HG02943 (cell line): ENCODE data around the gene ITFG2.

ENCODE experiments used
- ATAC-seq: cut with Tn5 transposase; IDR thresholded peaks from one replicate; pipeline ENCODE4 v1.9.1; 2021; ENCODE audit warnings: mild to moderate bottlenecking, low read depth, moderate library complexity; ENCODE audit not compliant: unreplicated experiment

Gene ITFG2

GRCh38 chr12:2826721-2827515 lies 14.4 kb downstream of the ITFG2 start:
- no peak for ATAC-seq

GRCh38 chr12:2829275-2829674 lies 16.8 kb downstream of the ITFG2 start:
- no peak for ATAC-seq

- ATAC-seq: no peak
Observed at GRCh38 chr12:2832550-2833127, 20.2 kb downstream of the ITFG2 start.

- no peak for ATAC-seq
Observed at GRCh38 chr12:2833327-2833726, 20.9 kb downstream of the ITFG2 start.

- no peak for ATAC-seq
Observed at GRCh38 chr12:2833810-2834209, 21.3 kb downstream of the ITFG2 start.

- no peak for ATAC-seq
Observed at GRCh38 chr12:2834581-2835491, 22.4 kb downstream of the ITFG2 start, which contains the start of gene NRIP2. Gene NRIP2 (minus strand): TSS chr12:2835035. CDS start chr12:2834983, 52 bp downstream.

- ATAC-seq: no peak
Observed at GRCh38 chr12:2835691-2836403, 23.4 kb downstream of the ITFG2 start.

- no peak for ATAC-seq
Observed at GRCh38 chr12:2836574-2836973, 24.1 kb downstream of the ITFG2 start.

GRCh38 chr12:2841056-2841650 lies 28.7 kb downstream of the ITFG2 start:
- no peak for ATAC-seq

GRCh38 chr12:2842948-2843347 lies 30.5 kb downstream of the ITFG2 start:
- no peak for ATAC-seq

GRCh38 chr12:2844786-2845185 lies 32.3 kb downstream of the ITFG2 start:
- ATAC-seq: no peak

- ATAC-seq: no peak
Observed at GRCh38 chr12:2845280-2845679, 32.8 kb downstream of the ITFG2 start.

GRCh38 chr12:2851931-2852330 lies 39.5 kb downstream of the ITFG2 start:
- no peak for ATAC-seq

GRCh38 chr12:2853626-2854025 lies 41.2 kb downstream of the ITFG2 start:
- ATAC-seq: no peak

- ATAC-seq: no peak
Observed at GRCh38 chr12:2854669-2855453, 42.4 kb downstream of the ITFG2 start.

- ATAC-seq: no peak
Observed at GRCh38 chr12:2855546-2855945, 43.1 kb downstream of the ITFG2 start.

GRCh38 chr12:2856051-2856450 lies 43.6 kb downstream of the ITFG2 start:
- ATAC-seq: no peak

GRCh38 chr12:2857021-2857431 lies 44.6 kb downstream of the ITFG2 start, which contains the start of gene TEX52:
Gene TEX52 (minus strand): TSS chr12:2857039. CDS start chr12:2857026, 13 bp downstream.
- no peak for ATAC-seq

- no peak for ATAC-seq
Observed at GRCh38 chr12:2857576-2857975, 45.1 kb downstream of the ITFG2 start.
